ENCODE measurements around the gene ARSG. TPM values are rescaled to one million over a fixed set of nuclear protein-coding genes. Genes with fewer than 3 reads are reported as not detected.

ARSG gene
- total RNA-seq, 1 donor from 2014 or later: 6.7 TPM

DNA sequence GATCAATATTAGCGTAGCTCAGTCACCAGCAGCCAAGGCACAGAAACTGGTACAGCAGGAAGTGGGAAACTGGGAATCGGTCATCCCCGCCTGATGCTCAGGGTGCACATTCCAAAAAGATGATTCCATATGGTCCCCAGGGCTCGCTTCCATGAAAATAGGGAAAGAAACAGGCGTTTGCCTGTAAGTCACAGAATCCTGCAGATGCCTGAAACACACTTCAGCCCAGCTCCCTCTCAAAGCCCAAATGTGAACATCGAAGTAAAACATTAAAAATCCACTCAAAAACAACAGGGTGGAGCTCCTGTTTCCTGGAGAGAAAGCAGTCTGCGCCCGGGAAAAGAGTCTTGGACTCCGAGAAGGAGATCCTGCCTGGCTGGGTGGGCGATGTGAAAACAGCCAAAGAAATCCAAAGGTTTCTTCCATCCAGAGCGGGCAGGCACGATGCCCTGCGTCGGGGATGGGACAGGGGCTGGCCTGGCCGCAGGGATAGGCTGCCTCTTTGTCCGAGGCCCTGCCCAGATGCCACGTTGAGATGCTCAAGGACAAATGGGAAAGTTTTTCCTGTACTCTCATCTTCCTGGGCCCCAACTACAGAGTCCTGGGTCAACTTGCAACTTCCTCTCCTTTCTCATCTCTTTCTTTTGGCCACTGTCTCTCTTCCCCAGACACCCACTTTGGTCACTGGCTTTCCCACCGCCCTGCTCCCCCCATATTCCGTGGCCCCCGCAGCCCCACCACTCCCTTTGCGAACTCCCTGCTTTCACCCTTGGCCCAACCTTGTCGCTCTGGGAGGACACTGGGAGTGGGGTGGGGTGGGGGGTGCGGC, 165.3 kb downstream of the ARSG start:
- H3K4me1 Mint-ChIP-seq (ENCODE audit: low read depth): peaks cover 59% of the 10 kb centered on the region
- intact Hi-C loops (cut with micrococcal nuclease): loop anchor here (1.0 to 2.0 kb wide), 5 partner anchors 20 to 421 kb away; partner anchors contain the start of genes AMZ2, KPNA2 and PRKAR1A
- H3K9me3 Mint-ChIP-seq: no peaks in the 10 kb centered on the region
- H3K27me3 Mint-ChIP-seq (ENCODE audit: insufficient read depth): no peaks in the 10 kb centered on the region
- DNase-seq (ENCODE audit: low spot score): no peak
- H3K36me3 Mint-ChIP-seq (ENCODE audit: low read depth): peaks cover 11% of the 10 kb centered on the region
- H3K4me3 Mint-ChIP-seq: peak overlapping the region; percentile 89
- peak overlapping the region; percentile 80 for H3K27ac Mint-ChIP-seq

DNA sequence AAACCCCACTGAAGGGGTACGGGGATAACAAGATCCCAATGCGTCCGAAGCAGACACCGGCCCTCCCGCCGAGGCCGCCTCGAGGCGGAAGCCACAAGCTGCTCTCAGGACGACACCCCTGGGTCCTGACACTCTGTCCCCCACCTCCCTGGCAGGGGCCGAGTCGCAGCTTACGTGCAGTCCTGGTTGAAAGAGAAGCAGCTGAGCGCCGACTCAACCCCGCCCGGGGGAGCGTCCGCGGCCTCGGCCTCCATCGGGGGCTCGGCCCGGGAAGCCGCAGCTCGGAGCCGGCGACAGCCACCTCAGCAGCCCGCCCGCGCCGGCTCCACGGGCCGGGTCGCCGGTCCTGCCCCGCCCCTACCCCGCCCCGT, 165.9 kb downstream of the ARSG start, which contains the start of gene WIPI1:
Gene WIPI1 (minus strand): TSS at position 329 of the 371 bp plus-strand sequence. CDS start 75 bp downstream, at position 254.
- no peaks in the 10 kb centered on the region for H3K27me3 Mint-ChIP-seq (ENCODE audit: insufficient read depth)
- peak within 1 kb of the TSS; percentile 89 for H3K4me3 Mint-ChIP-seq
- DNase-seq (ENCODE audit: low spot score): peak; percentile 44
- peaks cover 8% of the 10 kb centered on the region for H3K36me3 Mint-ChIP-seq (ENCODE audit: low read depth)
- H3K27ac Mint-ChIP-seq: peak within 1 kb of the TSS; percentile 85
- intact Hi-C loops (cut with micrococcal nuclease): loop anchor here (1.0 to 2.0 kb wide), 5 partner anchors 21 to 422 kb away; partner anchors contain the start of genes AMZ2, KPNA2 and PRKAR1A
- H3K9me3 Mint-ChIP-seq: no peaks in the 10 kb centered on the region
- peaks cover 65% of the 10 kb centered on the region for H3K4me1 Mint-ChIP-seq (ENCODE audit: low read depth)

DNA sequence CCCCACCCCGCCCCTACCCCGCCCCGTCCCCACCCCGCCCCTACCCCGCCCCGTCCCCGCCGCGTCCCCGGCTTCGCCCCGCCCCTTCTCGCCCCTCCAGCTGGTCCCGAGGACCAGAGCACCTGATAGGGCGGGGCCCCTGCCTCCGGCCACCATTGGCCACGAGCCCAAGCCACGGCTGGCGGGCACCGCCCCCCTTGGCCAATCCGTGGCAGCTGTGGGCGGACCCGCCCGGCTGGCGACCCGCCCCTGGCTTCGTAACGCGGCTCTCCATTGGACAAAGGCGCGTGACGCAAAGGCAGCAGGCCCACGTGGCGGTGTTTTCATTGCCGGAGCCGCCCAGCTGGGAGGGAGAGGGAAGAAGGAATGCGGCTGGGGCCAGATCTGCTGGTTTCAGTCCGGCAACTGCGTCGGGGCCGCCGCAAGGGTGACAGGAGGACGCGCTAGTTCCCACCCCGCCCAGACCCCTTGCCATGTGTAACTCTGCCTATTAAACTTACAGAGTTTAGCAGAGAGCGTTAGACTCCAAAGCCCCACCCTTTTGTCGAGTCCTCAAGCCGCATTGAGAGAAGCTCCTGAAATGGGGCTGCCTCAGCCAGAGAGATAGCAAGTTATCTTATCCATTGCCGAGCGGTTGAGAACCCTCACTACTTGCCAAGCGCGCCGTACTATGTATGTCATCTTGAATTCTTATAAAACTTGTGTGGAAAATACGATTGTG, 166.4 kb downstream of the ARSG start:
- peak overlapping the region; percentile 85 for H3K27ac Mint-ChIP-seq
- peak overlapping the region; percentile 78 for H3K4me3 Mint-ChIP-seq
- peak; percentile 99 for DNase-seq (ENCODE audit: low spot score)
- H3K9me3 Mint-ChIP-seq: no peaks in the 10 kb centered on the region
- intact Hi-C loops (cut with micrococcal nuclease): loop anchor here (1.0 to 2.0 kb wide), 5 partner anchors 21 to 422 kb away; partner anchors contain the start of genes AMZ2, KPNA2 and PRKAR1A
- H3K4me1 Mint-ChIP-seq (ENCODE audit: low read depth): peaks cover 70% of the 10 kb centered on the region
- no peaks in the 10 kb centered on the region for H3K27me3 Mint-ChIP-seq (ENCODE audit: insufficient read depth)
- H3K36me3 Mint-ChIP-seq (ENCODE audit: low read depth): peaks cover 8% of the 10 kb centered on the region

DNA sequence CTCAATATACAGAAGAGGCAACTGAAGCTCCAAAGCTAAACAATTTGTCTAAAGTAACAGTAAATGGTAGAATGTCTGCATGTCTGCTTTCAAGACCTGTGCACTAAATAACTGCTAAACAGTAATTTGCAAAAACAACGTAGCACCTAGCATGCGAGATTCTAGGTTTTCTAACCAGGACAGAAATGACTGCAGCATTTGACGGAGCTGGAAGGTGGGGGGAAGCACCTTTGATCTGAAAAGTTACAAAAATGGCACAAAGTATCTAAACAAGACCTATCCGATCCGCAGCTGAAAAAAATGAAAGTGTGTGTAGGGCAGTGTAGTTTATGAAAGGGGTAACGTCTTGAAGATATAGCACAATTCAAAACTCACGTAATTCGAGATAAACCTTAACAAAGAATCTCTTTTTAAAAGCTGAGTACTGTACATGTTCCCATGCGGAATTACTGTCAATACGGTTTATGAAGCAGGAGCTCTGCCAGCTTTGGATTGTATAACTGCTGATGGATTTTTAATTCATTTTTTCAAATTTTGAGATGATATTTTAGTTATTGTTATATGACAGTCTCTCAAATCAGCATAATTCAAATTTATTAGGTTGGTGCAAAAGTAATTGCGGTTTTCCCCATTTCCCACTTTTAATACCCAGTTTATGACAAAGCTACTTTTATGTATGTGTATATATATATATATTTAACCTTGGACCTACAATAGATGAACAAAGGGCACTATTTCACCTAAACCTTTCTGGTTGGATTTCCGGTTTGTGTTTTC, 167.2 kb downstream of the ARSG start:
- Mint-ChIP-seq H3K4me3 (peak overlapping the region; percentile 78), H3K27ac (peak overlapping the region; percentile 85), H3K9me3 (no peaks in the 10 kb centered on the region), H3K4me1 (ENCODE audit: low read depth) (peaks cover 72% of the 10 kb centered on the region), H3K36me3 (ENCODE audit: low read depth) (peaks cover 4% of the 10 kb centered on the region), H3K27me3 (ENCODE audit: insufficient read depth) (no peaks in the 10 kb centered on the region)
- DNase-seq (ENCODE audit: low spot score): no peak
- intact Hi-C loops (cut with micrococcal nuclease): no loop called here

DNA sequence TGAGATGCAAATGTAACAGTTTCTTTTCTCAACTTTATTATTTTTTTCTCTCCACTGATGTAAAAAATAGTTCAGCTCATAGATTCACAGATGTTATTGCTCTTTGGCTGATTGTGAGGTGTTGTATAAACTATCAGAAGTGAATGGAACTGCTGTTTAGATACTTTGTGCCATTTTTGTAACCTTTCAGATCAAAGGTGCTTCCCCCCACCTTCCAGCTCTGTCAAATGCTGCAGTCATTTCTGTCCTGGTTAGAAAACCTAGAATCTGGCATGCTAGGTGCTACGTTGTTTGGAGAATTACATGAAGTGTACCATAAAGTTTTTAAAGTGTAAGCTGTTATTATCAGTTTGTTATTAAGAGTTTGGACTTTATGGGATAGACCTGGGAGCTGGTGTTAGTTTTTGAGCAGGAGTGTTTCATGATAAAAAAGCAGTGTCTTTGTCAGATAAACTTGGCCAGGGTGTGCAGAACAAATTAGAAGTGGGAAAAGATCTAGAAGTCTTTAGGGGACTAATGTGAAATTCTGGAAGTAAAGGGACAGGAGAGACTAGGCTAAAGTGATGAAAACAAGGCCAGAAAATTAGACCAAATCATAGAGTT, 167.8 kb downstream of the ARSG start:
- peaks cover 72% of the 10 kb centered on the region for H3K4me1 Mint-ChIP-seq (ENCODE audit: low read depth)
- DNase-seq (ENCODE audit: low spot score): no peak
- peaks cover 2% of the 10 kb centered on the region for H3K36me3 Mint-ChIP-seq (ENCODE audit: low read depth)
- H3K27me3 Mint-ChIP-seq (ENCODE audit: insufficient read depth): no peaks in the 10 kb centered on the region
- peak overlapping the region; percentile 62 for H3K4me3 Mint-ChIP-seq
- intact Hi-C loops (cut with micrococcal nuclease): no loop called here
- no peaks in the 10 kb centered on the region for H3K9me3 Mint-ChIP-seq
- H3K27ac Mint-ChIP-seq: peak overlapping the region; percentile 85

DNA sequence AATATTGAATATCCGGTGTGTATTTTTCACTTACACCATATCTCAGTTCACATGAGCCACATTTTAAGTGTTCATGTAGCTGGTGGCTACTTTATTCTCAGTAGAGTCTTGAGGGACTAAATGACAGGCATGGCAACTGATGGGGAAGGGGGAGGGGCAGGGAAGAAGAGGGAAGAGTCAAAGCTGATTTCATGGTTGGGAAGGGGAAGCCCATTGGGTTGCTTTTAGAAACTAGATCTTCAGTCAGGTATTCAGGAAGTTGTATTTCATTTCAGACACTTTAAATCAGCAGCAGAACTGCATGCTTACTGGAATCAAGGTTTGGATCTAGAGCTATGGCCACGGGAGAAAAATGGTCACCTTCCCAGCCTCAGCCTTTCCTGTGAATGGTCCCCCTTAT, 168.9 kb downstream of the ARSG start:
- peak overlapping the region; percentile 44 for H3K4me3 Mint-ChIP-seq
- intact Hi-C loops (cut with micrococcal nuclease): loop anchor here (1.0 to 5.0 kb wide), 7 partner anchors 113 to 743 kb away; partner anchors contain the start of genes BPTF and NOL11
- no peaks in the 10 kb centered on the region for H3K36me3 Mint-ChIP-seq (ENCODE audit: low read depth)
- peak overlapping the region; percentile 90 for H3K27ac Mint-ChIP-seq
- DNase-seq (ENCODE audit: low spot score): no peak
- H3K27me3 Mint-ChIP-seq (ENCODE audit: insufficient read depth): no peaks in the 10 kb centered on the region
- H3K4me1 Mint-ChIP-seq (ENCODE audit: low read depth): peaks cover 72% of the 10 kb centered on the region
- no peaks in the 10 kb centered on the region for H3K9me3 Mint-ChIP-seq

DNA sequence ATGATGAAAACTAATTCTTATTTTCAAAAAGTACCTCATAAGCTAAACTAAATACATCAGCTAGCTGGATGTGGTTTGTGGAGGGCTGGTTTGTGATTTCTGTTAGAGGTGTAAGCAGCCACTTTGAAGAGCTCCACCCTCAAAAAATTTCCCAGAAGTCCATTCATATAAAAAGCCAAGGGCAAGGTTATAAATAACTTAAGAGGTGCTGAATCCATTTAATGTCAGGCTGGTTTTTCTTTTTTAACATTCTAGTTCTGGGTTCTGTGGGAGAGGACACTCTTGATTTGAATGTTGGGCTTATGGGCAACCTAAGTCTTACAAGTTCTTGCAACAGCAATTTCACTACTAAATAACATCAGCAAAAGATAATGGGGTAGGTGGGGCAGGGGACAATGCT, 169.4 kb downstream of the ARSG start:
- Mint-ChIP-seq H3K4me1 (ENCODE audit: low read depth) (peaks cover 68% of the 10 kb centered on the region), H3K27ac (peak overlapping the region; percentile 90), H3K27me3 (ENCODE audit: insufficient read depth) (no peaks in the 10 kb centered on the region), H3K9me3 (no peaks in the 10 kb centered on the region), H3K4me3 (peak overlapping the region; percentile 44), H3K36me3 (ENCODE audit: low read depth) (no peaks in the 10 kb centered on the region)
- DNase-seq (ENCODE audit: low spot score): peak; percentile 43
- intact Hi-C loops (cut with micrococcal nuclease): loop anchor here (1.0 to 5.0 kb wide), 7 partner anchors 113 to 743 kb away; partner anchors contain the start of genes BPTF and NOL11

DNA sequence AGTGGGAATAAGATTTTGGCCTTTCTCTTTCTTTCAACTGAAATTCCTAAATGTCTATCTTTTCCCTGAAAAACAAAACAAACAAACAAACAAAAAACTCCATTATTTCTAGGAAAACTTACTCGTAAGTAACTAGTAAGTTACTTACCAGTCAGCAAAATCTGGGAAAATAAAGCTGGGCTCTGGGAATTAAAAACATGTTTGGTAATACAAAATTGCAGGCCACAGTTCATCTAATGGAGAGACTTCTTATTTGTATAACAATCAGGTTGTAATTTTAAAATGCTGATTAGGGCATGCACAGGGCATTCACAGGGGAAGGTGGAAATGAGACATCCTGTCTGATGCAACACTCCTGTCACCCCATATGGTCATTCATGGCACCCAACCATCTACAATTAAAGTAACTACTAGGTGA, 169.8 kb downstream of the ARSG start:
- H3K27ac Mint-ChIP-seq: peak overlapping the region; percentile 90
- intact Hi-C loops (cut with micrococcal nuclease): loop anchor here (2.0 to 5.0 kb wide), 4 partner anchors 114 to 744 kb away; partner anchors contain the start of genes BPTF and NOL11
- H3K9me3 Mint-ChIP-seq: no peaks in the 10 kb centered on the region
- peaks cover 68% of the 10 kb centered on the region for H3K4me1 Mint-ChIP-seq (ENCODE audit: low read depth)
- H3K36me3 Mint-ChIP-seq (ENCODE audit: low read depth): no peaks in the 10 kb centered on the region
- H3K27me3 Mint-ChIP-seq (ENCODE audit: insufficient read depth): no peaks in the 10 kb centered on the region
- peak overlapping the region; percentile 44 for H3K4me3 Mint-ChIP-seq
- no peak for DNase-seq (ENCODE audit: low spot score)

DNA sequence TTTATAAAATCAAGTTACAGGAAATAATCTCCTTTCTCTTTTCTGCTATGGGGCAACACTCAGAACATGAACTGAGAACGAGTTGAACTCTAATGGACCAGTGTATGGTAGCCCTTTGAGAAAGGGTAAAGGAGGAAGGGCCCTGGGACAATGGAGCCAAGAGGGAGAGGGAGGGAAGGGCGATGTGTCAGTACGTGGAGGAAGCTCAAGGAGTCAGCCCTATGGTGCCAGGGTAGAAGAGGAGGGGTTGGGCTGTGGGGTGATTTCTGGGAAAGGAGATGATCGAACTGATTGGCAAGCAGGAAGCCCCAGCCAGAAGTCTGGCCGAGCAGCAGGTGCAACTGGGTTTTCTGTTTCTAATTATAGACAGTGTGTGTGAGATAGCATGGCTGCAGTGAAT, 170.3 kb downstream of the ARSG start:
- intact Hi-C loops (cut with micrococcal nuclease): loop anchor here (2.0 to 5.0 kb wide), 4 partner anchors 114 to 744 kb away; partner anchors contain the start of genes BPTF and NOL11
- no peaks in the 10 kb centered on the region for H3K36me3 Mint-ChIP-seq (ENCODE audit: low read depth)
- no peaks in the 10 kb centered on the region for H3K9me3 Mint-ChIP-seq
- H3K4me1 Mint-ChIP-seq (ENCODE audit: low read depth): peaks cover 64% of the 10 kb centered on the region
- H3K27ac Mint-ChIP-seq: peak overlapping the region; percentile 90
- peak overlapping the region; percentile 37 for H3K4me3 Mint-ChIP-seq
- H3K27me3 Mint-ChIP-seq (ENCODE audit: insufficient read depth): no peaks in the 10 kb centered on the region
- DNase-seq (ENCODE audit: low spot score): peak; percentile 43

DNA sequence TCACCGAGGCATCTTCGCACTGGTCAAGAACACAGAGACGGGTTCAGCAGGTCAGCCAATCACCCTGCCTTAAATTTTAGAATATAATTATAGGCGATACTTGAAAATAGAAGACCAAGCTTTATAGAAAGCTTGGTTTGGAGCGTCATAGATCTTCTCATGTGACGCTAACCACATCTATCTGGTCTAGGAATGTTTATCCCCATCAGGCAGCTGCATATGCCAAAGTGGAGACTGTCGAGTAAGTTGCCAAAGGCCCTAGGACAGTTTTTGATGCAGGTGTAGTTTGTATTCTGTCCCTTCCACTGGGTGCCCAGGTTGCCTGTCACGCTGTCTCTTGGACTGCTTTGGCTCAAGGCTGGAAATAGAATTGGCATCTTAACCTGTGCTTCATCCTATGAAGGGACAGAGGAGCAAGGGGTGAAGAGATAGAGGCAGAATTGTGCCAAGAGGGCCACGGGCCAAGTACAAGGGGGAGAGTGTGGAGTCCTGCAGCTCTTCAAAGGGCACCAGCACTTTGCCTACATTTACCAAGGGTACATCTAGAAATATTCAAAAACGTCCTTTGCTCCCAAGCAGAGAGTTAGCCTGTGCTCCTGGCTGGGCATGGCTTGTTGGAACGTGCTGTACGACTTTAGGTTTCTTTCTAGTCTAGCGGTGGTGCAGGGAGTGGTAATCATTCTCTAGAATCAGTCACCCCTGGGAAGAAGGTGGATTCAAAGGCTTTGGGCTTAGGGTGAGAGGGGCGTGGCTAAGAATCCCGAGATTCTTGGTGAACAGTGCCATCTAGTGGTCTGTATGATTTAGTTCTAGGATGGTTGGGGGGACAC, 171.3 kb downstream of the ARSG start:
- intact Hi-C loops (cut with micrococcal nuclease): loop anchor here (1.0 to 5.0 kb wide), 14 partner anchors 26 to 745 kb away; partner anchors contain the start of genes ARSG, BPTF, NOL11 and SLC16A6
- Mint-ChIP-seq H3K36me3 (ENCODE audit: low read depth) (no peaks in the 10 kb centered on the region), H3K27ac (peak overlapping the region; percentile 50), H3K4me1 (ENCODE audit: low read depth) (peaks cover 60% of the 10 kb centered on the region), H3K9me3 (no peaks in the 10 kb centered on the region), H3K4me3 (peak overlapping the region; percentile 13), H3K27me3 (ENCODE audit: insufficient read depth) (peaks cover 6% of the 10 kb centered on the region)
- peak; percentile 70 for DNase-seq (ENCODE audit: low spot score)
